Spinal cord (tissue), 10 donors: ENCODE results near the gene TBX1. TPM values are rescaled to one million over a fixed set of nuclear protein-coding genes. Genes with fewer than 3 reads are reported as not detected.

Source experiments
- DNase-seq, 6 donors: peaks; one replicate each; pipeline versions ENCODE4 v3.0.0 to v3.0.0-alpha.2; 2013 to 2015; ENCODE audit warnings: low spot score in 6 of 6, low read depth in 4 of 6
- H3K27ac ChIP-seq: one replicate; pipeline ENCODE4 v1.5.1; 2013; ENCODE audit warnings: low read depth, low read length, control low read depth
- H3K27me3 ChIP-seq: one replicate; pipeline ENCODE4 v1.6.1; 2013; ENCODE audit warnings: low read length; ENCODE audit not compliant: control insufficient read depth, insufficient read depth
- H3K36me3 ChIP-seq: one replicate; pipeline ENCODE4 v1.6.1; 2013; ENCODE audit warnings: low read length; ENCODE audit not compliant: control insufficient read depth, insufficient read depth
- H3K4me1 ChIP-seq: one replicate; pipeline ENCODE4 v1.6.1; 2013; ENCODE audit warnings: low read length; ENCODE audit not compliant: control insufficient read depth, insufficient read depth
- H3K4me3 ChIP-seq: one replicate; pipeline ENCODE4 v1.5.1; 2013; ENCODE audit warnings: low read depth, low read length, control low read depth
- H3K9me3 ChIP-seq: one replicate; pipeline ENCODE4 v1.6.1; 2013; ENCODE audit warnings: low read length; ENCODE audit not compliant: control insufficient read depth, insufficient read depth
- WGBS: methylation state at CpG from one replicate; pipeline ENCODE4 v1.1.5; 2013; ENCODE audit warnings: missing lambda C conversion rate; ENCODE audit not compliant: insufficient coverage; 5-methylcytosine and 5-hydroxymethylcytosine counted together
- polyA plus RNA-seq, 2 donors: library from polyadenylated mRNA; unstranded; fragments of 120-200 nt; gene quantifications; one replicate each; pipeline ENCODE4 v1.2.1, GENCODE V29; 2013; ENCODE audit not compliant: insufficient read length in 2 of 2
- total RNA-seq, 2 donors: library from RNA; depleted of rRNA in 1 of 2; stranded (reverse); fragments of 120-200 nt in 1 of 2; fragments of >200 nt in 1 of 2; gene quantifications; one replicate each; pipeline versions ENCODE4 v1.2.3 to v1.2.4, GENCODE V29; 2013 to 2014
- donor health status: healthy.

The TBX1 gene
- total and polyA plus RNA-seq, 4 donors: 0.35 to 1.3 (median 0.63) TPM; not detected in 1

DNA sequence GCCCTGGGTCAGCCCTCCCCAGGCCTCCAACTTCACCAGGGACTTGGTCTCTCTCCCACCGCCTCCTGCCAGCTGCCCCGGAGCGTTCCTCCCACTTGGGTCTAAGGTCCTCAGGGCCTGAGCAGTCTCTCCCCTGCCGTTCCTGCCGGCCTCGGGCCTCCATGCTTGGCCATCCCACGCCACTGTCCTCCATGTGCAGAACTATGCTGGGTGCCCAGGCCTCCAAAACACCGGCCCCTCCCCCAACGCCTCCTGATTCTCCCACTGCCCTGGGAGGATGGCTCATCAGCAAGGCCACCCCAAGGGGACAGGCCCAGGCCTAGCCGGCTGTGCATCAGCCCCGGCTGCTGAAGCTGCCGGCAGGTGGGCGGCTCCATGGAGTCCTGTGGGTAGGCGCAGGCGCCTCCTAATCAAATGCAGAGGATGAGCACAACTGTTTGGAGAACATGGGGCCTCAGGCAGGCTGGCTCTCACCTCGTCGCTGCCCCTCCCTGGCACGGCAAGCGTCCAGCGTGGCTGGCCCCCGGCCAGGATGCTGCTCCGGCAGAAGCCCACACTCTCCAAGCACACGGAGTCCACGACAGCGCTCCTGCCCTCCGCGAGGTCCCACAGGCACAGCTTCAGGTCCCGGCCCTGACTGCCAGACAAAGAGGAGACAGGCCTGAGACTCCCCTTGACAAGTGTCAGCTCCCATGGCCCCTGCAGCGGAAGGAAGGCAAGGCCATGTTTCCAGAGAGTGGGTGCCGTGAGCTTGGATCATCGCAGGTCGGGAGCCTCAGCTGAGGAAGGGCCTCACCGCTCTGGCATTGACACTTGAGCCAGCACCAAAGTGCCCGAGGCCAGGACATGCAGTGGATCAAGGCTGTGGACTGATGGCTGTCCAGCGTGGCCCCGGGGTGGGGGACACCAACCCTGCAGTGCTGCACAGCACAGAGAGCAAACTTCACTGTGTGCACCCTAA, 51.5 kb downstream of the TBX1 start:
- Histone ChIP-seq H3K36me3 (peaks cover 33% of the 10 kb centered on the region), H3K4me3 (no peak overlapping the region), H3K4me1 (peaks cover 26% of the 10 kb centered on the region), H3K27me3 (no peaks in the 10 kb centered on the region), H3K9me3 (no peaks in the 10 kb centered on the region), H3K27ac (no peak overlapping the region)
- DNase-seq: peak in 2 of 6 donors; percentile 20 to 37
- 66% methylated on average over 36 of the region's 36 CpGs for WGBS

DNA sequence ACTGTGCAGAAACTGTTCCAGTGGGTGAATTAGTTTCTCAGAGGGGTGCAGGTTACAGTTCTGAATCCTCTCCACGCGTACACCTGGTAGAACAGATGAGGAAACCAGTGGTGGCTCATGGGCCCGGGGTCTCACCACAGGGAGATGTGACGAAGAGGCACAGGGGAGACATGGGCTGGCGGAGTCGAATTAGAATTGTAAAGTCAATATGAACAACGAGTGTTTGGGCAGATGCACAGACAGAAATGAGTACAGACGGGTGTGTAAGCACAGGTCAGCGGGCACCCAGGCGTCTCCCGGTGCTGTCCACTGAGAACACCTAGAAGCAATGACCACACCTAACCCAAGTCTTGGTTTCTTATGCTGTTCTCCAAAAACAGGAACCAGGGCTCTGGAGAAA, 52.3 kb downstream of the TBX1 start:
- H3K4me1 ChIP-seq: peaks cover 30% of the 10 kb centered on the region
- H3K4me3 ChIP-seq: no peak overlapping the region
- H3K9me3 ChIP-seq: no peaks in the 10 kb centered on the region
- peaks cover 29% of the 10 kb centered on the region for H3K36me3 ChIP-seq
- WGBS: 96% methylated on average over 8 of the region's 11 CpGs
- H3K27ac ChIP-seq: no peak overlapping the region
- no peak for DNase-seq
- no peaks in the 10 kb centered on the region for H3K27me3 ChIP-seq

DNA sequence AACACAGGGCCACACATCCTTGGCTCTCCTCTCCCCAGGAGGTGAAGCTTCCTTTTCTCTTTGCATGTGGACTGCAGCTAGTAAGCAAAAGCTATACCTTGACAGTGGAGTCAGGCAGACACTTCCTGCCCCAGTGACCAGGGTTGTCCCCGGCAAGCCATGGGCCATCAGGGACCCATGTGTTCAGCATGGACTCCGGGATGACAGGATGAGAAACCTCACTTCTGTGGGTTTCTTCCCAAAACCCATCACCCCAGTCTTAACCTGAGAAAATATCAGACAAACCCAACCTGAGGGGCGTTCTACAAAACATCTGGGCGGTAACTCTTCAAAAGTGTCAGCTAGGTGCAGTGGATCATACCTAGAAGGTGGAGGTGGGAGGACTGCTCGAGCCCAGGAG, 53.9 kb downstream of the TBX1 start:
- Histone ChIP-seq H3K4me1 (peaks cover 32% of the 10 kb centered on the region), H3K9me3 (no peaks in the 10 kb centered on the region), H3K27ac (no peak overlapping the region), H3K4me3 (no peak overlapping the region), H3K36me3 (peaks cover 36% of the 10 kb centered on the region), H3K27me3 (no peaks in the 10 kb centered on the region)
- 93% methylated on average over 4 of the region's 5 CpGs for WGBS
- DNase-seq: no peak

DNA sequence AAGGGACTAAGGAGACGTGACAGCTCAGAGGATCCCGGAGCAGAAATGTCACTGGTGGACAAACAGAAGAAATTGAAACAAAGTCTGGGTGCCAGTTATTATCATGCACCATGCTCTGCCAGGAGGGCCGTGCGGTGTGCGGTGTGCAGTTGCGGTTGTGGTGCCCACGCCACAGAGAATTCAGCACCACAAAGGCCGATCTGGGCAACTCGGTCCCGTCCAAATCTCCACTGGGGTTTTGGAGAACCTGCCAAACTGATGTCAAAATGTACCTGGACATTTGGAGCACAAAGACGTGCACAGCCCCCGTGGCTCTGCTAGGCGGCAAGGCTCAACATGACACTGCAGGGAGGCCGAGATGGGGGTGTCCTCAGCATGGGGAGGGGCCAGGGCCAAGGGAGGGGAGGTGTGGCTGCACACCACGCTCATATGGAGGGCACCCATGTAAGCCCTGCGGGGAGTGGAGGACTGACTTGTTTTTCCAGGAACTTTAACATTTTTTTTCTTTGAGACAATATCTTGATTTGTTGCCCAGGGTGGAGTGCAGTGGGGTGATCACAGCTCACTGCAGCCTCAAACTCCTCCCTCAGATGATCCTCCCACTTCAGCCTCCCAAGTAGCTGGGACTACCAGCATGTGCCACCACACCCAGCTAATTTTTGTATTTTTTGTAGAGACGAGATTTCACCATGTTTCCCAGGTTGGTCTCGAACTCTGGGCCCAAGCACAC, 54.7 kb downstream of the TBX1 start:
- 91% methylated on average over 16 of the region's 18 CpGs for WGBS
- H3K27ac ChIP-seq: no peak overlapping the region
- no peak overlapping the region for H3K4me3 ChIP-seq
- H3K4me1 ChIP-seq: peaks cover 30% of the 10 kb centered on the region
- H3K36me3 ChIP-seq: peaks cover 43% of the 10 kb centered on the region
- H3K9me3 ChIP-seq: no peaks in the 10 kb centered on the region
- no peak for DNase-seq
- no peaks in the 10 kb centered on the region for H3K27me3 ChIP-seq

DNA sequence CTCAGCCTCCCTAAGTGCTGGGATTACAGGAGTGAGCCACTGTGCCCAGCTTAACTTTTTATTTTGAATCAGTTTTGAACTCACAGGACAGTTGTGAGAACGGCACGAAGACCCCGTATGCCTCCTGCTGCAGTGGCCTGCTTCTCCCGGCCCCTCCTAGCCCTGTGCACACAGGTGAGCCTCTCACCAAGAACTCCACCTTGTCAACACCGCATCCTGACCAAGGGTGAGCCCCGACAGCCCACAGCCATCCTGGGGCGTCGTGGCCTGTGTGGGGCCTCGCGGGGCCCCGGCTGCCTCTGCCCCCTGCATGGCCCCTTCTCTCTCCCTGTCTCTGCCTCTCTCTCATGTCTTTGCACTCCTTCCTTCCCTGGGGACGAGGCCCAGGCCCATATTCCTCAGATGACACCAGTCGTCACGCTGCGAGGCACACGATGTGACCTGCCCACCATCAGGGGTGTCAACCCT, 55.3 kb downstream of the TBX1 start:
- DNase-seq: no peak
- Histone ChIP-seq H3K27me3 (no peaks in the 10 kb centered on the region), H3K4me1 (peaks cover 27% of the 10 kb centered on the region), H3K36me3 (peaks cover 43% of the 10 kb centered on the region), H3K27ac (no peak overlapping the region), H3K9me3 (no peaks in the 10 kb centered on the region), H3K4me3 (no peak overlapping the region)
- WGBS: 84% methylated on average over 16 of the region's 16 CpGs

DNA sequence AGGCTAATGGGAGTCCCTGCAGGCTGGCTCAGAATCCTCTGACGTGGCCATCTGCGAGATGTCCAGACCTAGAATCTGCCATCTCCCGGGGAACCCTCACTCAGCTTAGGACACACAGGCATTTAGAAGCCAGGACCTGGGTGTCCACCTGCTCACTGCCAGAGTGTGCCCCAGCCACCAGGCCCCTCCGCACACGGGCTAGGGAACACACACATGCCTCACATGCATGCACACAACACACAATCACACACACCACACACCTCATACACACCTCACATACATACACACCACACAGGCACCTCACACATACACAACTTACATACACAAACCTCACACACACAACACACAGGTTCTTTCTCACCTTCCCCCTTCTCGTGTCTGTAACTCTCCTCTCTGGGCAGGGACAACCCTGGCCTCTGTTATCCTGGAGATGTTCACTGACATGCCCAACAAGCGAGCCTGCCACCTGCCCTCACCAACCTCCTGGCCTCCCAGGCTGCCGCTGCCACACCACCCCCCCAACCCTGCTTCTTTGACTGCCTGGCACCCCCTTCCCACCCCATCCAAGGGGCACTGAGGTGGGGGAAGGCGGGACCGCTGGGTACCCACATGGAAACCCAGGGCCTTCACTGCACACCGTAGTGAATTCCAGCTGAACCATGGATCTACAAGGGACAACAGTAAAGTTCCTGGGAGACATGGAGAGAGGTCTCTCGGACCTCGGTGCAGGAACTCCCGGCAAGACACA, 56.0 kb downstream of the TBX1 start:
- 95% methylated on average over 9 of the region's 14 CpGs for WGBS
- Histone ChIP-seq H3K4me1 (peaks cover 23% of the 10 kb centered on the region), H3K27ac (no peak overlapping the region), H3K4me3 (no peak overlapping the region), H3K27me3 (no peaks in the 10 kb centered on the region), H3K9me3 (no peaks in the 10 kb centered on the region), H3K36me3 (peaks cover 45% of the 10 kb centered on the region)
- no peak for DNase-seq

Other genes with a start within 250 kb of the TBX1 start
- gene CLDN5, start 236.4 kb upstream of the TBX1 start, total RNA-seq: 100 to 1,000 TPM in 1 of 2 donors, 10 to 100 TPM in 1; 61.0 to 203 TPM
- 100 to 1,000 TPM in 1 of 2 donors, 10 to 100 TPM in 1; 98.9 to 103 TPM for gene CLDN5, start 236.4 kb upstream of the TBX1 start, polyA plus RNA-seq
- 100 to 1,000 TPM in 1 of 2 donors, 10 to 100 TPM in 1; 82.9 to 106 TPM for gene SEPTIN5, start 46.3 kb upstream of the TBX1 start, total RNA-seq
- gene SEPTIN5, start 46.3 kb upstream of the TBX1 start, polyA plus RNA-seq: 100 to 1,000 TPM; 243 to 294 TPM
- gene GP1BB, start 37.2 kb upstream of the TBX1 start, total RNA-seq: 10 to 100 TPM in 1 of 2 donors, 1 to 10 TPM in 1; 5.3 to 14.4 TPM
- gene GP1BB, start 37.2 kb upstream of the TBX1 start, polyA plus RNA-seq: 10 to 100 TPM; 39.8 to 50.5 TPM
- gene GNB1L, start 94.1 kb downstream of the TBX1 start, total RNA-seq: 1 to 10 TPM; 3.2 to 4.8 TPM
- 10 to 100 TPM in 1 of 2 donors, 1 to 10 TPM in 1; 5.8 to 10.3 TPM for gene GNB1L, start 94.1 kb downstream of the TBX1 start, polyA plus RNA-seq
- gene RTL10, start 94.1 kb downstream of the TBX1 start, total RNA-seq: 10 to 100 TPM; 11.0 to 14.8 TPM
- gene RTL10, start 94.1 kb downstream of the TBX1 start, polyA plus RNA-seq: 10 to 100 TPM; 14.7 to 18.7 TPM
- gene COMT, start 181.0 kb downstream of the TBX1 start, total RNA-seq: 100 to 1,000 TPM in 1 of 2 donors, 10 to 100 TPM in 1; 72.6 to 139 TPM
- gene COMT, start 181.0 kb downstream of the TBX1 start, polyA plus RNA-seq: 100 to 1,000 TPM; 154 to 158 TPM
- gene TXNRD2, start 181.0 kb downstream of the TBX1 start, total RNA-seq: 10 to 100 TPM; 17.1 to 21.7 TPM
- gene TXNRD2, start 181.0 kb downstream of the TBX1 start, polyA plus RNA-seq: 10 to 100 TPM; 25.6 to 29.4 TPM